ENCODE measurements around the gene CRYBG2. TPM values are rescaled to one million over a fixed set of nuclear protein-coding genes. Genes with fewer than 3 reads are reported as not detected.

The CRYBG2 gene
- total and polyA plus RNA-seq, 2 of the 8 experiments (the other 6 are each of a cell fraction or from before 2014, with no cell fraction given), result 14.2 to 17.0 TPM

DNA sequence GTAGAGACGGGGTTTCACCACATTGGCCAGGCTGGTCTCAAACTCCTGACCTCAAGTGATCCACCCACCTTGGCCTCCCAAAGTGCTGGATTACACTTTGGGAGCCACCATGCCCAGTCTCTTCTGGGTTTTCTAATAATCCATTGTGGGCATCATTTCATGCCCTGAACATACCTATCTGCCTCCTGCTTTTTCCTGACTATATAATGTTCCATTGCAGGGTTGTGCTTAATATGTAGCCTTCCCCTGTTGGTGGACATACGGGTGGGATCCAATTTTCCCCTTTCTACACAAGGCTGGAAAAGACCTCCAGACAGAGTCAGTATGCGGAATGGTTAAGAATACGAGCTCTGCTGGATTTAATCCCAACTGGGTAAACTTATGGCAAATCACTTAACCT is 22.1 kb upstream of the CRYBG2 start:
- H2BK15ac ChIP-seq (ENCODE audit: low read length), result no peak overlapping the region
- H2AK5ac ChIP-seq (ENCODE audit: low read depth, low read length), result no peak overlapping the region
- CTCF ChIA-PET (ENCODE audit: partially characterized antibody), result interaction anchor here (1.1 to 7.9 kb wide), 5 partner anchors 12 to 54 kb away, joined by 4 to 79 read pairs (median 7); no protein-coding TSS in a partner anchor
- FAIRE-seq, result no peak
- no peak overlapping the region for H3K56ac ChIP-seq (replicated peaks; ENCODE audit: insufficient read length, low read depth, low read length)
- no peak overlapping the region for H3K23ac ChIP-seq (ENCODE audit: insufficient read length)
- no peak overlapping the region for H3K18ac ChIP-seq (ENCODE audit: extremely low read depth, low read length)
- H4K8ac ChIP-seq (ENCODE audit: extremely low read depth, insufficient read depth, low read length), result no peak overlapping the region
- H3K9ac ChIP-seq (replicated peaks in 1 of 4; ENCODE audit: extremely low read depth in 1 of 4, low read depth in 3 of 4, low read length in 3 of 4), result no peak overlapping the region
- H2AFZ ChIP-seq (ENCODE audit: low read length), result no peak overlapping the region
- no peak overlapping the region for H4K5ac ChIP-seq (ENCODE audit: insufficient read length, low read depth, low read length)
- H3K27me3 ChIP-seq (replicated peaks in 1 of 4; ENCODE audit: control insufficient read depth in 3 of 4, extremely low read depth in 1 of 4, insufficient read depth in 3 of 4, low read length in 3 of 4), result no peaks in the 10 kb centered on the region
- no peak overlapping the region for H3K27ac ChIP-seq (ENCODE audit: low read depth, low read length)
- no peak for DNase-seq (ENCODE audit: low read depth in 1 of 2, low spot score in 2 of 2)
- POLR2A ChIA-PET (ENCODE audit: partially characterized antibody), result interaction anchor here (3.3 kb wide), 1 partner anchor 42 kb away, joined by 15 read pairs; no protein-coding TSS in a partner anchor
- H3K4me2 ChIP-seq (ENCODE audit: insufficient read depth in 1 of 2, low read depth in 2 of 2, low read length in 2 of 2), result no peak overlapping the region
- no peaks in the 10 kb centered on the region for H3K36me3 ChIP-seq (ENCODE audit: control insufficient read depth in 2 of 4, insufficient read depth in 4 of 4, low read length in 3 of 4)
- no peak overlapping the region for H2BK120ac ChIP-seq (replicated peaks; ENCODE audit: low read depth, low read length)
- H4K20me1 ChIP-seq (replicated peaks in 1 of 2; ENCODE audit: control insufficient read depth in 1 of 2, insufficient read depth in 2 of 2, low read length in 2 of 2), result no peaks in the 10 kb centered on the region
- no peak overlapping the region for H2BK5ac ChIP-seq (ENCODE audit: low read depth, low read length)
- H2BK20ac ChIP-seq (ENCODE audit: low read length), result no peak overlapping the region
- no peaks in the 10 kb centered on the region for H3K79me2 ChIP-seq (ENCODE audit: control insufficient read depth in 1 of 2, insufficient read depth in 2 of 2, low read length in 2 of 2)
- no peak overlapping the region for H3K4me3 ChIP-seq (ENCODE audit: extremely low read depth in 1 of 4, insufficient read depth in 2 of 4, low read depth in 3 of 4, low read length in 4 of 4)
- H3K14ac ChIP-seq (ENCODE audit: insufficient read length), result no peak overlapping the region
- H3K4ac ChIP-seq (replicated peaks; ENCODE audit: insufficient read length, low read depth, low read length), result no peak overlapping the region
- peaks cover 0 to 2% (median 0%) of the 10 kb centered on the region in 4 experiments; a peak in 2 of 7 replicates for H3K4me1 ChIP-seq (replicated peaks in 1 of 4; ENCODE audit: control insufficient read depth in 3 of 4, insufficient read depth in 4 of 4, low read length in 3 of 4)
- no peak for TF ChIP-seq YY1 (IDR thresholded peaks at IDR 0.05; ENCODE audit: low read depth, low read length)
- H3K9me3 ChIP-seq (ENCODE audit: insufficient read depth in 2 of 2, low read depth in 1 of 2, low read length in 1 of 2), result no peaks in the 10 kb centered on the region
- H2BK12ac ChIP-seq (ENCODE audit: low read depth, low read length), result no peak overlapping the region
- no peaks in the 10 kb centered on the region for H3K23me2 ChIP-seq (ENCODE audit: low read depth, low read length)
- H4K91ac ChIP-seq (replicated peaks; ENCODE audit: insufficient read length, low read length), result no peak overlapping the region
- 90% methylated on average over 4 of the region's 4 CpGs; no CpG with 5 or more reads in 1 of the 2 experiments for WGBS, 2 experiments (ENCODE audit: extremely low coverage in 1 of 2, insufficient coverage in 1 of 2, insufficient read length in 1 of 2, insufficient replicate concordance in 2 of 2, low coverage in 1 of 2, low lambda C conversion rate in 2 of 2, missing lambda C conversion rate in 1 of 2)
- no peaks in the 10 kb centered on the region for H3K79me1 ChIP-seq (ENCODE audit: low read depth, low read length)
